Measurements from ENCODE around the gene SPATA31E1.

The SPATA31E1 gene

GRCh38 chr9:87886210-87886932 lies 3.7 kb downstream of the SPATA31E1 start:
- ATAC-seq = no peak

DNA sequence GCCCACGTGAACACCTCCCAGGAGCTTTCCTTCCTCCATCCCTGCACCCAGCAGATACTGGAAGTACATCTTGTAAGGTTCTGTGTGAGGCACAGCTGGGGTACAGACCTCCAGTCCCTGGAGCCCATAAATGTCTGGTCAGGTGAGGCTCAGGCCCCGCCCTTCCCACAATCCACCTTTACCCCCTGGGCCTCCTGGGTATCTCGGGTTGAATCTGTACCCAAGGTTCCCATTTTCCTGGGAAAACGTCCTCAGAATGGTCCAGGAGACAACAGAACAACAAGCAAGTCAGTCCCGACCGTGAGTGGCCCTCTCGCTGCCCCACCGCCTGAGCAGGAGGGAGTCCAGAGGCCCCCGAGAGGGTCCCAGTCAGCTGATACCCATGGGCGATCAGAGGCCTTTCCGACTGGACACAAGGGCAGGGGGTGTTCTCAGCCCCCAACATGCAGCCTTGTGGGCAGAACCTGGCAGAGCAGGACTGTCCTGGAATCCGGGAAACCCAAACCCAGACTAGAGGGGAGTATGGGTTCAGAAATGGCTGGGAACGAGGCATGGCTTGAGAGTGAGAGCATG lies 4.3 kb downstream of the SPATA31E1 start:
- no peak for ATAC-seq
- TF ChIP-seq, protein P1, sequence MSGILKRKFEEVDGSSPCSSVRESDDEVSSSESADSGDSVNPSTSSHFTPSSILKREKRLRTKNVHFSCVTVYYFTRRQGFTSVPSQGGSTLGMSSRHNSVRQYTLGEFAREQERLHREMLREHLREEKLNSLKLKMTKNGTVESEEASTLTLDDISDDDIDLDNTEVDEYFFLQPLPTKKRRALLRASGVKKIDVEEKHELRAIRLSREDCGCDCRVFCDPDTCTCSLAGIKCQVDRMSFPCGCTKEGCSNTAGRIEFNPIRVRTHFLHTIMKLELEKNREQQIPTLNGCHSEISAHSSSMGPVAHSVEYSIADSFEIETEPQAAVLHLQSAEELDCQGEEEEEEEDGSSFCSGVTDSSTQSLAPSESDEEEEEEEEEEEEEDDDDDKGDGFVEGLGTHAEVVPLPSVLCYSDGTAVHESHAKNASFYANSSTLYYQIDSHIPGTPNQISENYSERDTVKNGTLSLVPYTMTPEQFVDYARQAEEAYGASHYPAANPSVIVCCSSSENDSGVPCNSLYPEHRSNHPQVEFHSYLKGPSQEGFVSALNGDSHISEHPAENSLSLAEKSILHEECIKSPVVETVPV (CRISPR knock-in tag; IDR thresholded peaks at IDR 0.05) = no peak
- TF ChIP-seq SNAI2 (CRISPR knock-in tag; IDR thresholded peaks at IDR 0.05) (no peak), BACH2 (CRISPR knock-in tag; IDR thresholded peaks at IDR 0.05; ENCODE audit: borderline replicate concordance) (no peak), PATZ1 (CRISPR knock-in tag; IDR thresholded peaks at IDR 0.05; ENCODE audit: borderline replicate concordance) (no peak), ZFP3 (CRISPR knock-in tag; IDR thresholded peaks at IDR 0.05) (no peak), ZC3H10 (CRISPR knock-in tag; IDR thresholded peaks at IDR 0.05) (no peak), TCF4 (CRISPR knock-in tag; IDR thresholded peaks at IDR 0.05; ENCODE audit: borderline replicate concordance) (no peak), TSHZ2 (CRISPR knock-in tag; IDR thresholded peaks at IDR 0.05) (no peak), ISL1 (CRISPR knock-in tag; IDR thresholded peaks at IDR 0.05) (no peak)
- TF ChIP-seq, protein P2, sequence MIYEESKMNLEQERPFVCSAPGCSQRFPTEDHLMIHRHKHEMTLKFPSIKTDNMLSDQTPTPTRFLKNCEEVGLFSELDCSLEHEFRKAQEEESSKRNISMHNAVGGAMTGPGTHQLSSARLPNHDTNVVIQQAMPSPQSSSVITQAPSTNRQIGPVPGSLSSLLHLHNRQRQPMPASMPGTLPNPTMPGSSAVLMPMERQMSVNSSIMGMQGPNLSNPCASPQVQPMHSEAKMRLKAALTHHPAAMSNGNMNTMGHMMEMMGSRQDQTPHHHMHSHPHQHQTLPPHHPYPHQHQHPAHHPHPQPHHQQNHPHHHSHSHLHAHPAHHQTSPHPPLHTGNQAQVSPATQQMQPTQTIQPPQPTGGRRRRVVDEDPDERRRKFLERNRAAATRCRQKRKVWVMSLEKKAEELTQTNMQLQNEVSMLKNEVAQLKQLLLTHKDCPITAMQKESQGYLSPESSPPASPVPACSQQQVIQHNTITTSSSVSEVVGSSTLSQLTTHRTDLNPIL (CRISPR knock-in tag; IDR thresholded peaks at IDR 0.05; ENCODE audit: low read depth) = no peak

More at GRCh38 chr9:87886210-87886932, 3.7 kb downstream of the SPATA31E1 start:
- TF ChIP-seq ZNF70 (CRISPR knock-in tag; IDR thresholded peaks at IDR 0.05) (no peak), PATZ1 (CRISPR knock-in tag; IDR thresholded peaks at IDR 0.05; ENCODE audit: borderline replicate concordance) (no peak), GLIS3 (CRISPR knock-in tag; IDR thresholded peaks at IDR 0.05) (no peak), ZNF565 (CRISPR knock-in tag; conservative IDR thresholded peaks at IDR 0.05; ENCODE audit: low read depth) (no peak), ZFP3 (CRISPR knock-in tag; IDR thresholded peaks at IDR 0.05) (no peak), SNAI2 (CRISPR knock-in tag; IDR thresholded peaks at IDR 0.05) (no peak), ESRRG (CRISPR knock-in tag; IDR thresholded peaks at IDR 0.05) (no peak), ISL1 (CRISPR knock-in tag; IDR thresholded peaks at IDR 0.05) (no peak), CSDC2 (CRISPR knock-in tag; IDR thresholded peaks at IDR 0.05) (no peak), TOX (CRISPR knock-in tag; IDR thresholded peaks at IDR 0.05; ENCODE audit: borderline replicate concordance) (no peak), OSR1 (CRISPR knock-in tag; IDR thresholded peaks at IDR 0.05) (no peak), ZFP30 (CRISPR knock-in tag; IDR thresholded peaks at IDR 0.05) (no peak), BACH2 (CRISPR knock-in tag; IDR thresholded peaks at IDR 0.05; ENCODE audit: borderline replicate concordance) (no peak), TCF4 (CRISPR knock-in tag; IDR thresholded peaks at IDR 0.05; ENCODE audit: borderline replicate concordance) (no peak), TSHZ2 (CRISPR knock-in tag; IDR thresholded peaks at IDR 0.05) (no peak), ZNF8 (CRISPR knock-in tag; IDR thresholded peaks at IDR 0.05) (no peak)
- TF ChIP-seq, protein P3, sequence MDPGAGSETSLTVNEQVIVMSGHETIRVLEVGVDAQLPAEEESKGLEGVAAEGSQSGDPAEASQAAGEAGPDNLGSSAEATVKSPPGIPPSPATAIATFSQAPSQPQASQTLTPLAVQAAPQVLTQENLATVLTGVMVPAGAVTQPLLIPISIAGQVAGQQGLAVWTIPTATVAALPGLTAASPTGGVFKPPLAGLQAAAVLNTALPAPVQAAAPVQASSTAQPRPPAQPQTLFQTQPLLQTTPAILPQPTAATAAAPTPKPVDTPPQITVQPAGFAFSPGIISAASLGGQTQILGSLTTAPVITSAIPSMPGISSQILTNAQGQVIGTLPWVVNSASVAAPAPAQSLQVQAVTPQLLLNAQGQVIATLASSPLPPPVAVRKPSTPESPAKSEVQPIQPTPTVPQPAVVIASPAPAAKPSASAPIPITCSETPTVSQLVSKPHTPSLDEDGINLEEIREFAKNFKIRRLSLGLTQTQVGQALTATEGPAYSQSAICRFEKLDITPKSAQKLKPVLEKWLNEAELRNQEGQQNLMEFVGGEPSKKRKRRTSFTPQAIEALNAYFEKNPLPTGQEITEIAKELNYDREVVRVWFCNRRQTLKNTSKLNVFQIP (CRISPR knock-in tag; IDR thresholded peaks at IDR 0.05; ENCODE audit: borderline replicate concordance, low read depth) = no peak
